MM.1S (cell line): ENCODE data around the gene USP11.

Source experiments
- EZH2 ChIP-seq: fragments of 300-600 bp; sonication (generic); optimal IDR thresholded peaks from 2 replicates; pipeline ENCODE3; 2017; ENCODE audit warnings: low read depth, mild to moderate bottlenecking, antibody characterized with exemption, low read length, mixed read lengths
- EZH2phosphoT487 ChIP-seq: fragments of 300-600 bp; sonication (generic); IDR thresholded peaks from 2 replicates; pipeline ENCODE4 v1.6.1; 2018; ENCODE audit warnings: antibody characterized with exemption, low read length
- TF ChIP-seq, protein P1 (sequence below): fragments of 300-600 bp; sonication (generic); IDR thresholded peaks from 2 replicates; pipeline ENCODE4 v1.5.1; 2016; ENCODE audit warnings: antibody characterized with exemption, low read length, mixed read lengths

GRCh38 chrX:47191331-47191730, 41.5 kb upstream of the USP11 start:
- TF ChIP-seq EZH2phosphoT487: no peak
- TF ChIP-seq, protein P1, sequence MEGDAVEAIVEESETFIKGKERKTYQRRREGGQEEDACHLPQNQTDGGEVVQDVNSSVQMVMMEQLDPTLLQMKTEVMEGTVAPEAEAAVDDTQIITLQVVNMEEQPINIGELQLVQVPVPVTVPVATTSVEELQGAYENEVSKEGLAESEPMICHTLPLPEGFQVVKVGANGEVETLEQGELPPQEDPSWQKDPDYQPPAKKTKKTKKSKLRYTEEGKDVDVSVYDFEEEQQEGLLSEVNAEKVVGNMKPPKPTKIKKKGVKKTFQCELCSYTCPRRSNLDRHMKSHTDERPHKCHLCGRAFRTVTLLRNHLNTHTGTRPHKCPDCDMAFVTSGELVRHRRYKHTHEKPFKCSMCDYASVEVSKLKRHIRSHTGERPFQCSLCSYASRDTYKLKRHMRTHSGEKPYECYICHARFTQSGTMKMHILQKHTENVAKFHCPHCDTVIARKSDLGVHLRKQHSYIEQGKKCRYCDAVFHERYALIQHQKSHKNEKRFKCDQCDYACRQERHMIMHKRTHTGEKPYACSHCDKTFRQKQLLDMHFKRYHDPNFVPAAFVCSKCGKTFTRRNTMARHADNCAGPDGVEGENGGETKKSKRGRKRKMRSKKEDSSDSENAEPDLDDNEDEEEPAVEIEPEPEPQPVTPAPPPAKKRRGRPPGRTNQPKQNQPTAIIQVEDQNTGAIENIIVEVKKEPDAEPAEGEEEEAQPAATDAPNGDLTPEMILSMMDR: no peak
- TF ChIP-seq EZH2: no peak
